GM12875 (cell line): Measurements from ENCODE around the gene CLPSL2.
A peak's percentile ranks its signal among the peaks of the same experiment; 100 is the strongest.
"Not testable (repeated sequence)": the region's sequence is repeated elsewhere in the genome, so short reads cannot be mapped to it uniquely, and the experiment has no call there.

Experiments
- H3K4me3 ChIP-seq: one replicate; pipeline ENCODE4 v1.5.1; 2011; ENCODE audit warnings: low read depth, low read length, control low read depth
- TF ChIP-seq, protein P1 (sequence below): IDR thresholded peaks from 2 replicates; pipeline ENCODE4 v1.5.1; 2011; ENCODE audit warnings: low read depth, mild to moderate bottlenecking, control low read depth, inconsistent platforms, low read length, moderate library complexity, borderline replicate concordance; ENCODE audit not compliant: insufficient read depth

CLPSL2 gene

DNA sequence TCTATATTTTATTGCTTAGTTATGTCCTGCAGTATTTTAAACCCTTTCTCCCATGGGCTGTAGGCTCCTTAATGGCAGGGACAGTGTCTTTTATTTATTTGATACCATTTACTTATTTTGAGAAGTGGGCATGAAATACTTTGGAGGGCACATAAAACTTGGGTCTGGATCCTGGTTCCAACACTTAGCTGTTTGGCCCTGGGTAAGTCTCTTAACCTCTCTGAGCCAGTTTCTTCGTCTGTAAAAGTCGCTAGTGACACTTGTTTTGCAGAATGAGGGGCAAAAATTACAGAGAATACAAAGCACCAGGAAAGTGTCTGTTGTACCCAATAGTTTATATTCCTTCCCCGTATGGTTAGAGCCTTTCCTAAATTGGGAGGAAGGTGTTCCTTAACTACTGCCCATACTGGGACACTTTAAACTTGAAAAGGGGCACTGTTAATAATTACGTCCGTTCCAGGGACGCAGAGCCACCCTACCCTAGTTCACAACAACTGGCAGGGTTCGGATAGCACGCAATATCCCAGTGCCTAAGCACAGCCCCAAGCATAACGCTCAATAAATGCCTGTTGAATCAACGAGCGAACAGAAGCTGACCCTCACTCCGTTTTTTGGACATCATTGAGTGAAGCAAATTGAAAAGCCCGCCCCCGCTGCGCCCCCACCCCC, 45.5 kb upstream of the CLPSL2 start:
- TF ChIP-seq, protein P1, sequence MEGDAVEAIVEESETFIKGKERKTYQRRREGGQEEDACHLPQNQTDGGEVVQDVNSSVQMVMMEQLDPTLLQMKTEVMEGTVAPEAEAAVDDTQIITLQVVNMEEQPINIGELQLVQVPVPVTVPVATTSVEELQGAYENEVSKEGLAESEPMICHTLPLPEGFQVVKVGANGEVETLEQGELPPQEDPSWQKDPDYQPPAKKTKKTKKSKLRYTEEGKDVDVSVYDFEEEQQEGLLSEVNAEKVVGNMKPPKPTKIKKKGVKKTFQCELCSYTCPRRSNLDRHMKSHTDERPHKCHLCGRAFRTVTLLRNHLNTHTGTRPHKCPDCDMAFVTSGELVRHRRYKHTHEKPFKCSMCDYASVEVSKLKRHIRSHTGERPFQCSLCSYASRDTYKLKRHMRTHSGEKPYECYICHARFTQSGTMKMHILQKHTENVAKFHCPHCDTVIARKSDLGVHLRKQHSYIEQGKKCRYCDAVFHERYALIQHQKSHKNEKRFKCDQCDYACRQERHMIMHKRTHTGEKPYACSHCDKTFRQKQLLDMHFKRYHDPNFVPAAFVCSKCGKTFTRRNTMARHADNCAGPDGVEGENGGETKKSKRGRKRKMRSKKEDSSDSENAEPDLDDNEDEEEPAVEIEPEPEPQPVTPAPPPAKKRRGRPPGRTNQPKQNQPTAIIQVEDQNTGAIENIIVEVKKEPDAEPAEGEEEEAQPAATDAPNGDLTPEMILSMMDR, result no peak
- H3K4me3 ChIP-seq, result peak overlapping the region; percentile 11

DNA sequence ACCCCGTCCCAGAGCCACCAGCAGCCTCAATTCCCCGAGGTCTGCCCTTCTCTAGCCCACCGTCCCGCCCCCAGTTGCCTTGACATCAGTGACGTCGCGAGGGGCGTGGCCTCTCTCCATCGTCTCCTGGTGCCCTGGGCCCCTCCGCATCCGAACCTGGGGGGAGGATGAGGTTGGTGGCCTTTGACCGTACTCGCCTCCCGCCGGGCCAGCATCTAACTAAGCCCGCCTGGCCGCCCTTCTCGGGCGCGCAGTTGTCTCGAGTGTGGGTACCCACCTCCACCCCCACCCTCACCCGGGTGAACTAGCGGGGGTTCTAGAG, 45.0 kb upstream of the CLPSL2 start:
- H3K4me3 ChIP-seq, result peak overlapping the region; percentile 56
- TF ChIP-seq, protein P1, result no peak

DNA sequence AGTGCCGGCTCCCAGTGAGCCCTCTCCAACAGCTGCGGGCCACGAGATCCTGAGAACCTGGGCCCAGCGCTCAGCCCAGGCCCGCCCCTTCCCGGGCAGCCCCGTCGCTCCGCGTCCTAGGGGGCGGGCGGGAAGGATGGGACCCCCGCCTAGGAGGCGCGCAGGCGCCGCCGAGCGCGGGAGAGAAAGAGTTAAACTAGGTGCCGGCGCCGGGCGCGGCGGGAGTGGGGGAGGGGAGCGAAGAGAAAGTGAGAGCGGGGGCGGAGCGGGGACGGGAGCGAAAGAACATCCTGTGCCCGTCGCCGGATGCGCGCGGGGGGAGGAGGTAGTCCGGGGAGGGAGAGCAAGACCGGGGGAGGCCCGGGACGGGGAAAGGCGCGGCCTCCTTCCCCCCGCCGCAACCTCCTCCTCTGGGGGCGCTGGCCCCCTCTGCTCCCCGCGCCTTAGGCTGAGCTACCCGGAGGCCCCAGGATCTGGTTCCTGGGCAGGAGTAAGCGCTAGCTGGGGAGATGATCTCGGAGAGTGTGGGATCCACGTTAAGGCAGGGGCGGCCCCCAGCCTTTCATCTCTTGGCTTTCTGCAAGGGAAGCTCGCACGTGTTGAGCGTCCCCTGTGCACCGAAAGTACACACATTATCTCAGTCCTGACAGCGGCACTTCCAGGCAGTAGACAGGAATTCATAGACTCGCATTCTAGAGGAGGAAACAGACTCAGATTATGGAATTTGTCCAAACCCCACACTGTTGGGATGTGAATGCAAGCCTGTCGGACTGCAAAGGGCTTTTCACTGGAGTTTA, 44.5 kb upstream of the CLPSL2 start:
- H3K4me3 ChIP-seq, result peak overlapping the region; percentile 56
- TF ChIP-seq, protein P1, result no peak

DNA sequence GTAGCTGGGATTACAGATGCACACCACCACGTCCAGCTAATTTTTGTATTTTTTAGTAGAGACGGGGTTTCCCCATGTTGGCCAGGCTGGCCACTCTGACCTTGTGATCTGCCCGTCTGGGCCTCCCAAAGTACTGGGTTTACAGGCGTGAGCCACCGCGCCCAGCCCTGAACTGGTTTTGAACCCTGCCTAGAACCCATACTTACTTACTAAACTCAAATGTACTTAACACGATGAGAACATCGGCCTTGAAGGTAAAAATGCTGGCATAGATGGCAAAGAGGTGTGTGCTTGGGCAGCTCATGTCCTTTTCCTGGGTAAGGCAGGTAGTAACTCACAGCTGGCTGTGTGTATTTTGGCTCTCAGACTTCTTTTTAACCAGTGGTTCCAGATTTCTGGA, 42.8 kb upstream of the CLPSL2 start:
- H3K4me3 ChIP-seq, result no peak overlapping the region
- TF ChIP-seq, protein P1, result no peak

DNA sequence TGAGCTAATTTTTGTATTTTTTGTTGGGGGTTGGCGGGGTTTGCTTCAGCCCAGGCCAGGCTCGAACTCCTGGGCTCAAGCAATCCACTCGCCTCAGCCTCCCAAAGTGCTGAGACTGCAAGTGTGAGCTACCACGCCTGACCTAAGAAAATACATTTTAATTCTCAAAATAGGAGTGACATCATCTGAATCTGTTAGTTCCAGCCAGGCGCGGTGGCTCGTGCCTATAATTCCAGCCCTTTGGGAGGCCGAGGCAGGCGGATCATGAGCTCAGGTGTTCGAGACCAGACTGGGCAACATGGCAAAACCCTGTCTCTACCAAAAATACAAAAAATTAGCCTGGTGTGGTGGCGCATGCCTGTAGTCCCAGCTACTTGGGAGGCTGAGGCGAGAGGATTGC, 42.1 kb upstream of the CLPSL2 start:
- H3K4me3 ChIP-seq, result not testable (repeated sequence)

DNA sequence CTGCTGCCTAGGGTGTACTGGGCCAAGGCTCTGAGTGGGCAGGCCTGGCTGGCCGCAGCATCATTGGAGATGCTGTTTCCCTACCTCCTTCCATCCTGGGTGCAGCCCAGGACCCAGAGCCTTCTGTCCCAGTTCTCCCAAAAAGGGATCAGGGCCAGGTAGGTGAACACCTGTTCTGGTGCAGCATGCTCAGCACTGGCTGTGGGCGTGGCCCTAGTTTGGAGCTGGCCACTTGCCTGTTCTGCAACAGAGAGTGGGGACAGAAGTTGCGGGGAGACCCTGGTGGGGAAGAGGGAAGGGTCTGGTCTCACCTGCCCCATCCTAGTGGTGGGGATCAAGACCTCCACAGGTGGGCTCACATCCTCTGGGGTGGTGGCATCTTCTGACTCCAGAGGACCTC, 40.9 kb upstream of the CLPSL2 start:
- H3K4me3 ChIP-seq, result no peak overlapping the region
- TF ChIP-seq, protein P1, result no peak

DNA sequence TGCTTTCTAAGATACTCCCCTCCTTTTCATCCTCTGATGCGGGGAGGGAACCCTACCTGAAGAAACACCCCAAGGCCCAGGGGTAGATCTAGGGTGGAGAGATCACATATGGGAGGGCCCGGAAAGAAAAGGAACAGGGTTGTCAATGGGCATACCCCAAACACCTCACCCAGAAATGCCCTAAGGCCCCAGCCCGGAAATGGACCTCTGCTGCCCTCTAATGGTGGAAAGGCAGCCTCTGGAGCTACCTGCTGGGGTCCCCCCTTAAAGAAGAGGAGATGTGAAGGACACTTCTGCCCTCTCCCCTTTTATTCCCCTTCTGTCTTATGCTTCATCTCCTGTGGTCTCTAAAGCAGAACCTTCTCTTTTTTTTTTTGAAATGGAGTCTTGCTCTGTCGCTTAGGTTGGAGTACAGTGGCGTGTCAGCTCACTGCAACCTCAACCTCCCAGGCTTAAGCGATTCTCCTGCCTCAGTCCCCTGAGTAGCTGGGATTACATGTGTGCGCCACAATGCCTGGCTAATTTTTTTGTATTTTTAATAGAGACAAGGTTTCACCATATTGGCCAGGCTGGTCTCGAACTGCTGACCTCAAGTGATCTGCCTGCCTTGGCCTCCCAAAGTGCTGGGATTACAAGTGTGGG, 40.0 kb upstream of the CLPSL2 start:
- H3K4me3 ChIP-seq, result no peak overlapping the region
- TF ChIP-seq, protein P1, result peak; percentile 85
